Neural cell (in vitro differentiated cells): Measurements from ENCODE around the gene MICAL2.

Experiments
- RAD21 ChIP-seq: fragments of 450-650 bp; conservative IDR thresholded peaks from 2 replicates; pipeline ENCODE4 v1.6.1; 2014; ENCODE audit warnings: antibody characterized with exemption, mild to moderate bottlenecking, moderate library complexity
- TF ChIP-seq, protein P1 (sequence below): fragments of 450-650 bp; IDR thresholded peaks from 2 replicates; pipeline ENCODE4 v1.5.1; 2014; ENCODE audit warnings: antibody characterized with exemption, mild to moderate bottlenecking, moderate library complexity; ENCODE audit not compliant: poor library complexity, severe bottlenecking

DNA sequence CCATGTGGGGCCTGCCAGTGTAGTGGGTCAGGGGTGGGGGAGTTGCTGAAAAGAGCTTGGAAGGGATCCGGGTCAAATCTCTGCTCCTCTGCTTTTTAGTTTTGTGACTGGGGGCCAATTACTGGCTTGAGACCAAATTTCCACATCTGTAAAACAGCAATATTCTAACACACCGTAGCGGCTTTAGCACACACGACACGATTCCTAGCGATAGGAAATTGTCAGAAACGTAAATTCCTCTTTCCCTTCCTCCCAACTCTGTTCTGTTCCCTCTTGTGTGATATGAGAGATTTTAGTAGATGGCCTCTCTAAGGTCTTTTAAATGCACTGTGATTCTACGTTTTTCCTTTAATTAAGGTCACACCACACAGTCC lies 71.9 kb downstream of the MICAL2 start:
- no peak for TF ChIP-seq RAD21
- TF ChIP-seq, protein P1, sequence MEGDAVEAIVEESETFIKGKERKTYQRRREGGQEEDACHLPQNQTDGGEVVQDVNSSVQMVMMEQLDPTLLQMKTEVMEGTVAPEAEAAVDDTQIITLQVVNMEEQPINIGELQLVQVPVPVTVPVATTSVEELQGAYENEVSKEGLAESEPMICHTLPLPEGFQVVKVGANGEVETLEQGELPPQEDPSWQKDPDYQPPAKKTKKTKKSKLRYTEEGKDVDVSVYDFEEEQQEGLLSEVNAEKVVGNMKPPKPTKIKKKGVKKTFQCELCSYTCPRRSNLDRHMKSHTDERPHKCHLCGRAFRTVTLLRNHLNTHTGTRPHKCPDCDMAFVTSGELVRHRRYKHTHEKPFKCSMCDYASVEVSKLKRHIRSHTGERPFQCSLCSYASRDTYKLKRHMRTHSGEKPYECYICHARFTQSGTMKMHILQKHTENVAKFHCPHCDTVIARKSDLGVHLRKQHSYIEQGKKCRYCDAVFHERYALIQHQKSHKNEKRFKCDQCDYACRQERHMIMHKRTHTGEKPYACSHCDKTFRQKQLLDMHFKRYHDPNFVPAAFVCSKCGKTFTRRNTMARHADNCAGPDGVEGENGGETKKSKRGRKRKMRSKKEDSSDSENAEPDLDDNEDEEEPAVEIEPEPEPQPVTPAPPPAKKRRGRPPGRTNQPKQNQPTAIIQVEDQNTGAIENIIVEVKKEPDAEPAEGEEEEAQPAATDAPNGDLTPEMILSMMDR, result no peak
